GM18867 (cell line): ENCODE data around the gene FAIM2.

Source experiments
- ATAC-seq: cut with Tn5 transposase; IDR thresholded peaks from one replicate; pipeline ENCODE4 v1.9.1; 2021; ENCODE audit warnings: mild to moderate bottlenecking, moderate library complexity; ENCODE audit not compliant: unreplicated experiment

Gene FAIM2

DNA sequence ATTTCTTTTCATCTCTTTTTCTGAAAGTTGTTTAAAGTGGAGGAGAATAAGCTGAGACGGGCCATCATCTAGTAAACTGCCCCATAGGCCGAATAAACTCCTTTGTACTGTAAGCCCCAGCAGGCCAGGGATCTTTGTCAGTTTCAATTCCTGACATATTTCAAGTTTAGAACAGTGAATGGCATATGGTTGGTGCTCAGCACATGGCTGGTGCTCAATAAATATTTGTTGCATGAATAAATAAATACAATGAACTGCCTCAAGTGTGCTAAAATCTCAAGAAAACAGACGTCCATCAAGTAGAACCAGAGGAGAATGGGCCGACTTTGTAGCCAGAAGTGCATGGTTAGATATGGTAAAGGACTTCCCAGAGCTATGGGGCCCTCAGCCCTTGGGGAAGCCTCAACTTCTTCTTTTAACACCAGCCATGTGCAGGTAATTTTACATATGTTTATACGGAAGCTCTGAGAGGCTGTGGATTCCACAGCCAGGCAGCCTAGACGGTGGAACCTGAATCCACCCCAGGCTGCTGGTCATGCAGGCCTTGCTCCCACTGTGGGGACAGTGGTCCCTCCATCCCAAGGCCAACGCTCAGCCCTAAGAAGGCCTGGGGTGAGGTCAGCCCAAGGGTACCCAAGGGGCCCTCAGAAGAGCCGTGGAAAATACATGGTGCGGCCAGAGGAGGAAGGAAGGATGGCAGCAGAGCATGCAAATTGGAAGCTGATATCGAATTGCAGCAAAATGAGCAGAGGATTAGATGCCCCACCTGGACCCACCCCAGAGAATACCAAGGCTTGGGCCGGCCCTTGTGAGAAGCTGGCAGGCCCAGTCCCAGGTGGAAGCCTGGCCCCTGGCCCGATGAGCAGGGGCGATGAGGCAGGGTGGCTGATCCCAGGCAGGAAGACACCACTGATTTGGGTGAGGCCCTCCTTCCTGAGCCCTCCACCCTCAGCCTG lies 38.1 kb upstream of the FAIM2 start:
- ATAC-seq, result no peak

GRCh38 chr12:49939707-49940106 lies 36.0 kb upstream of the FAIM2 start:
- no peak for ATAC-seq

DNA sequence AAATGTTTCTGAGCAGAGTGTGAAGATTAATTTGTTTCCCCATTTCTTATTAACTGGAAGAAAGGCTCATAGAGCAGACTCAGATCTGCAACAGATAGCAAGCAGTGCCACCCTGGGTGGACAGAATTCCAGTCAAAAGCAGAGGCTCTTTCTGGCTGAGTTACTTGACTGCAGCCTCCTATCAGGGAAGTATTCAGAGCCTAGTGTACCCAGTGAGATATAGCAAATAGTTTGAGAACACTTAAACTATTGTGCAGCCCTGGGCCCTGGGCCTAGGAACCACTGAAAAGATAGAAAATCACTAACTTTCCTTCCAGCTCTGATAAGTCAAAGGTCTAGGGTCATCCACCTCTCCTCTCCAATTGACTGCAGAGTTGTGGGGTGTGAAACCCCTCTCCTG lies 35.6 kb upstream of the FAIM2 start:
- no peak for ATAC-seq

DNA sequence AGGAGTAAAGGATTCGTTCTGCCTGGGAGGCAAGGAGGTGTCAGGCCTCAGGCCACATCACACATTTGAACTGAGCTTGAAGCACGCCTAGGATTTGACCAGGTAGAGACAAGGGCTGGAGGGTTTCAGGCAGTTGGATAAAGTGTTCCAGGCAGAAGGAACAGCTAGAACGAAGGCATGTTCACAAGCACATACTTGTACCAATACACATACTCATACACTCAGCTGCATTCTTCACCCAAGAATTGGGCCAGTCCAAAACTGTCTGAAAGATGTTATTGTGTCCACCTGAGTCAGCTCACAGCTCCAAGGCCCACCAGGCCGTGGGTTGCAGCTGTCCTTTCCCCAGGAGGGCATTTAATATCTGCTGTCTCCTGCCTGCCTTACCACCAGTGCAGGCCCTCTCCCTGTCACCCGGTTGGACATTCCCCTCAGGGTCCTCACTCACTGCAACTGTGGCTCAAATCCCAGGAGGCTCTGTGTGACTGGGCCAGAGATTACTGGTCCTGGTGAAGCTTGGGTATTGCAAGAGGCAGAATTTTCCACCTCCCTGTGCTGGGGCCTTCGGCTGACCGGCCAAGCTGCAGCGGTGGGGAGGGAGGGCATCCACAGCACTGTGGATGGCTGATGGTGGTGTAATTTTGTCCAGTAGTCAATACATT lies 34.1 kb upstream of the FAIM2 start:
- ATAC-seq, result no peak

DNA sequence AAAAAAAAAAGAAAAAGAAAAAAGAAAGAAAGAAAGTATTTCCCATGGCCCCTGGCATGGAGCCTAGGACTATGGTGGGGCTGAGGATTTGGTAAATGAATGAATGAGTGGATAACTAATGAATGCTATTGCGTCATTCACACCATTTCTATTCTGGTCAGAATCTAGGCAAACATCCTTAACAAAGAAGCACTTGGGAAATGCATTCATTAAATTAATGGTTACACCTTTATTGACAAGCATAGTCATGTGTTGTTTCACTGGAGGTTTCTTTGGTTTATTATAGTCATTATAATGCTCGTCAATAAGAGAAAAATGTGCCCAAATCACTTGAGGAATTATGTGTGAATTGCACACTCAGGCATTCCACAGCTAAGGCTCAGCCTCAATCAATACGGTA lies 33.2 kb upstream of the FAIM2 start:
- no peak for ATAC-seq

DNA sequence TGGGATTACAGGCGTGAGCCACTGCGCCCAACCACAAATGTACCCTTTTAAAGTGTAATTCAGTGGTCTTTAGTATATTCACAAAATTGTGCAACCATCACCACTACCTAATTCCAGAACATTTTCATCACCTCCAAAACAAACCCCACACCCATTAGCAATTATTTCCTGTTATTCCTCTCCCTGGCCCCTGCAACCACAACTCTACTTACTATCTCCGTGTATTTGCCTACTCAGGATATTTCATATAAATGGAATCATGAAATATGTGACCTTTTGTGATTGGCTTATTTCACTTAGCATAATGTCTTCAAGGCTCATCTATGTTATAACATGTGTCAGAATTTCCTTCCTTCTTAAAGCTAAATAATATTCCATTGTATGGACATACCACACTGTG lies 30.8 kb upstream of the FAIM2 start:
- ATAC-seq, result no peak

DNA sequence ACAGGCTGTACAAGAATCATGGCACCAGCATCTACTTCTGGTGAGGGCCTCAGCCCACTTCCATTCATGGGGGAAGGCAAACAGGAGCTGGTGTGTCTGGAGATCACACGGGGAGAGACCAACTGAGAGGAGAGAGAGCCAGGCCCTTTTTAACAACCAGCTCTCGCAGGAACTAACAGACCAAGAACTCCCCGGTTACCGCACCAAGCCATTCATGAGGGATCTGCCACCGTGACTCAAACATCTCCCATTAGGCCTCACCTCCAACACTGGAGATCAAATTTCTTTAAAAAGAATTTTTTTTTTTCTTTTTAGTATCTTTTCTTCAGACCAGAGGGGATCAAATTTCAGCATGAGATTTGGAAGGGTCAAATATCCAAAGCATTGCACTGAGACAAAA lies 30.1 kb upstream of the FAIM2 start:
- ATAC-seq, result no peak

DNA sequence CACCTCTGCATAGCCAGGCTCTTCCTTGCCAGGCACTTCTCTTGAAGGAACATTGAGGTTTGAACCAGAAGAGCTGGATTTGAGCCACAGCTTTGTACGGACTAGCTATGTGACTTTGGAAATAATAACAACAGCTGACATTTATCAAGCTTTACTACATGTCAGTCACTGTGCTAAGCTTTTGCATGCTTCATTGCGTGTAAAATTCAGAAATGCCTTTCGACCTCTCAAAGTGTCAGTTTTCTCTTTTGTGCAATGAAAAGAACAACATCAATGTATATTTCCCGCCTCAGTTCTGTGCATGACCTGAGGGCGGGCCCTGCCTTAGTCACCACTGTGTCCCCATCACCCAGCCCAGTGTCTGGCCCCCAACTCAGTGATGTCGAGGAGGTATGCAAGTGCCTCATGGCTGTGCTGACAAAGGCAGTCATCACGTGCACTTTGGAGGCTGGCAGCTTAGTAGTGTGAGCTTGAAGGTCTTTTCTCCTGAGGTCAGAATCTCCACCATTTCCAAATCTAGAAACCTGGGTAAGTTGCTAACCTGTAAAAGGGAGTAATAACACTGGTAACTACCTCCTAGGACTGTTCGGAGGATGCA lies 28.9 kb upstream of the FAIM2 start:
- no peak for ATAC-seq

DNA sequence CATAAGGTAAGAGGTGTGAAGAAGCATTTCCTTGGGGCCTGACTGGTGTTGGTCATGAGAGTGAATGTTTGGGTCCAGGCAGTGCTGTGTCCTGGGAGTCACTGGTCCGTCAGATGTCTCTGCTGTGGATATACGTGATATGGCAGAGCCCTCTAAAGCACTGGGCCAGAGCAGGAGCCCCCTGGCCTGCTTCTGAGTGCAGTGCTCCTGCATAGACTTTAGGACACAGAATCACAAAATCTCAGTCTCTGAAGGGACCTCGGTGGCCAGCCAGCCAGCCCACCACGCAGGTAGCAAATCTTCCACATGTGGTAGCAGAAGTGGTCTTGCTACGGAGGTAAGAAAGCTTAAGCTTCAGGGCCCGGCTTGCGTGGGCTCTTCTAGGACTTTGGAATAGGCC lies 28.3 kb upstream of the FAIM2 start:
- no peak for ATAC-seq

GRCh38 chr12:49930515-49931288 lies 27.0 kb upstream of the FAIM2 start:
- ATAC-seq, result no peak

DNA sequence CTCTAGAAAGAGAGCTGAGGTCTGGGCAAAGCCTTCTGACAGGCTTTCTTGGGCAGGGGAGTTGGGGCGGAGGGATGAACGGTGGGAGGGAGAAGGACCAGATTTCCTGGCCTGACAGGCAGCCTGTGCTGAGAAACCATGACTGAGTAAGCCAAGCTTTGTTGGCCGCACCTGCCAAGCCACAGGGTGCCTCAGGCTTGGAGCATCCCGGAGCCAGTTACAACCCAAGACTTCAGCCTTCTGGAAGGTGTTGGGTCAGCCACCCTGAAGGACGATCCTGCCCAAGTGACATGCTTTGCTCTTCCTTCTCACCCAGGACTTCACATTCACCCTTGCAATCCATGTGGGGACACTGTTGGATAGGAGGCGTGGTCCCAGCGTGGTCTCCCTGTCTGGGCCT lies 25.9 kb upstream of the FAIM2 start:
- ATAC-seq, result no peak

GRCh38 chr12:49928471-49928870 lies 24.8 kb upstream of the FAIM2 start:
- ATAC-seq, result no peak

GRCh38 chr12:49925433-49926204 lies 21.9 kb upstream of the FAIM2 start:
- ATAC-seq, result no peak

- ATAC-seq, result no peak
These were observed 21.0 kb upstream of the FAIM2 start for GRCh38 chr12:49924628-49925246.

- no peak for ATAC-seq
These were observed 20.3 kb upstream of the FAIM2 start for GRCh38 chr12:49923880-49924556.

DNA sequence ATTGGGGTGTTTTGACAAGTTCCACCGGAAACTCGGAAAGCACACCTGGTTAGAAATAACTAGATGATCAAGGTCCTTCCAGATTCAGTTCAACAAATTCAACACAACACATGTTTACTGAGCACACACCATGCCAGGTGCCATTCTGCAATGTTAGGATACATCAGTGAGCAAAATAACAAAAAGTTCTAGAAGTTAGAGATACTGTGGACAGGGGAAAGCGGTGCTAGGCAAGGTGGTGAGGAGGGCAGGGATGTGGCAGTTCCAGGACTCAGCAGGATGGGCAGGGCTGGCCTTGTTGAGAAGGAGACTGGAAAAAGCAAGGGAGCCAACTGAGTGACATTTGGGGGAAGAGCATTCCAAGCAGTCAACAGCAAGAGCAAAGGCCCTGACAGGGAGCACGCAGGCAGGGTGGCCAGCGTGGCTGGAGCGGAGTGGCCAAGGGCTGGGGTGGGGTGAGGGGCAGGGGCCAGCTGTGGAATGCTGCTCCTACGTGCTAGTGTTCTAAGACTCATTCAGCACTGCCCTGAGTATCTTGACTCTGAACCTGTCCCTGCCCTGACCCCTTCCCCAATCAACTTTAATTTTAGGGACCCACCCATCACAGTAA lies 19.4 kb upstream of the FAIM2 start:
- ATAC-seq, result no peak

- ATAC-seq, result no peak
These were observed 18.8 kb upstream of the FAIM2 start for GRCh38 chr12:49922349-49923034.

DNA sequence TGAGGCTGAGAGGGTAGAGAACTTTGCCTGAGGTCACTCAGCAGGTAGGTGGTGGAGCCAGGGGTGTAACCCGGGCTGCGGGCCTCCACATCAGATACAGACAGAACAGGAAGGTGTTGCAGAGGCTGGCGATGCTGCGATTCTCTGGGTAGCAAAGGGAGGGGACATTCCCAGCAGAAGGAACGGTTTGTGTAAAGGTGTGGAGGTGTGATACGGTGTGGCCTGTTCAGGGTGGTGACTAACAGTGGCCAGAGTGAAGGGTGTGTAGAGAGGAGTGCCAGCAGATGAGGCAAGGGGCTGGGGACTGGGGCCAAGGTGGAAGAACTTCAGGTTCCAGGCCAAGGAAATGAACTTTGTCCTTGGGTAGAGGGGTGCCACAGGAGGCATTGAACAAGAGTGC lies 18.2 kb upstream of the FAIM2 start:
- ATAC-seq, result no peak
